PC-3 (cell line): ENCODE measurements around the gene GPR78. TPM values are rescaled to one million over a fixed set of nuclear protein-coding genes. Genes with fewer than 3 reads are reported as not detected.

Experiments used
- ATAC-seq: fragments of 200-7000 bp; cut with Tn5 transposase; 2 replicates; pipeline ENCODE4 v1.9.1; 2020; ENCODE audit warnings: mild to moderate bottlenecking, moderate library complexity
- BruUV-seq: library from RNA; stranded (reverse); fragments of 400-500 nt; replicated peaks from 2 replicates; lab custom pipeline; 2021; lab: Mats Ljungman, UMichigan
- CTCF ChIA-PET: fragments of 300-600 bp; sonication (Branson Sonifier 250); formaldehyde crosslinking; loops from one replicate; lab custom pipeline; 2022; ENCODE audit warnings: antibody characterized with exemption; lab: Charles Lee
- POLR2A ChIA-PET: fragments of 300-600 bp; sonication (Branson Sonifier 250); formaldehyde crosslinking; loops from one replicate; lab custom pipeline; 2022; ENCODE audit warnings: antibody characterized with exemption; ENCODE audit not compliant: unreplicated experiment; lab: Charles Lee
- DNase-seq: peaks from one replicate; pipeline ENCODE4 v3.0.0-alpha.2; 2015
- H2AFZ ChIP-seq: fragments of 300-600 bp; sonication (generic); 2 replicates; pipeline ENCODE4 v1.6.0; 2016; ENCODE audit warnings: antibody characterized with exemption, low read length
- H3F3A ChIP-seq: fragments of 300-600 bp; sonication (generic); one replicate; pipeline ENCODE4 v1.6.0; 2017; ENCODE audit warnings: antibody characterized with exemption, low read length, control low read depth, mild to moderate bottlenecking; ENCODE audit not compliant: unreplicated experiment
- H3K27ac ChIP-seq: fragments of 300-600 bp; sonication (generic); 2 replicates; pipeline ENCODE4 v1.5.1; 2016; ENCODE audit warnings: mild to moderate bottlenecking, low read length
- H3K27me3 ChIP-seq: fragments of 300-600 bp; sonication (generic); 2 replicates; pipeline ENCODE4 v1.6.1; 2016; ENCODE audit warnings: low read length, mixed read lengths
- H3K36me3 ChIP-seq: fragments of 300-600 bp; sonication (generic); 2 replicates; pipeline ENCODE4 v1.6.1; 2016; ENCODE audit warnings: low read depth, mixed run types, low read length, mixed read lengths
- H3K4me1 ChIP-seq: fragments of 300-600 bp; sonication (generic); 2 replicates; pipeline ENCODE4 v1.5.1; 2016; ENCODE audit warnings: low read length; ENCODE audit not compliant: insufficient read depth
- H3K4me2 ChIP-seq: fragments of 300-600 bp; sonication (generic); 2 replicates; pipeline ENCODE4 v1.6.0; 2016; ENCODE audit warnings: low read length
- H3K4me3 ChIP-seq: fragments of 300-600 bp; sonication (generic); 2 replicates; pipeline ENCODE4 v1.5.1; 2016; ENCODE audit warnings: mild to moderate bottlenecking, low read length, mixed read lengths
- H3K79me2 ChIP-seq: fragments of 300-600 bp; sonication (generic); 2 replicates; pipeline ENCODE4 v1.6.1; 2017; ENCODE audit warnings: low read length, mixed read lengths
- H3K9ac ChIP-seq: fragments of 300-600 bp; sonication (generic); 2 replicates; pipeline ENCODE4 v1.6.0; 2016; ENCODE audit warnings: mild to moderate bottlenecking, low read length
- H3K9me2 ChIP-seq: fragments of 300-600 bp; sonication (generic); replicated peaks from 2 replicates; pipeline ENCODE4 v1.6.1; 2016; ENCODE audit warnings: mixed run types, low read length, mixed read lengths
- H3K9me3 ChIP-seq: fragments of 300-600 bp; sonication (generic); 2 replicates; pipeline ENCODE4 v1.6.1; 2016; ENCODE audit warnings: low read length, mixed read lengths
- H4K20me1 ChIP-seq: fragments of 300-600 bp; sonication (generic); 2 replicates; pipeline ENCODE4 v1.6.1; 2016; ENCODE audit warnings: low read length, mixed read lengths
- EZH2 ChIP-seq: fragments of 300-600 bp; sonication (generic); IDR thresholded peaks from one replicate; pipeline ENCODE4 v1.6.1; 2017; ENCODE audit warnings: antibody characterized with exemption, mild to moderate bottlenecking, low read length; ENCODE audit not compliant: unreplicated experiment
- EZH2phosphoT487 ChIP-seq: fragments of 300-600 bp; sonication (generic); IDR thresholded peaks from 2 replicates; pipeline ENCODE4 v1.6.1; 2018; ENCODE audit warnings: mild to moderate bottlenecking, antibody characterized with exemption, low read length, borderline replicate concordance
- intact Hi-C: fragments of 100-400 bp; cut with micrococcal nuclease; formaldehyde crosslinking; loops from 2 replicates; pipeline ENCODE4 v1.9.0; 2023
- total RNA-seq: library from RNA; depleted of rRNA; stranded (reverse); fragments of >200 nt; gene quantifications from 2 replicates; pipeline ENCODE4 v1.2.3, GENCODE V29; 2014
- TF ChIP-seq, protein P1 (sequence below): fragments of 300-600 bp; sonication (generic); conservative IDR thresholded peaks from 2 replicates; pipeline ENCODE4 v1.5.1; 2017; ENCODE audit warnings: antibody characterized with exemption, low read depth, mild to moderate bottlenecking, low read length

The GPR78 gene
- total RNA-seq, 1 experiment from 2014 or later: 2.0 TPM

GRCh38 chr4:8609406-8609805 is 29.2 kb downstream of the GPR78 start:
- Histone ChIP-seq H4K20me1 (no peaks in the 10 kb centered on the region), H3K4me3 (no peak overlapping the region), H3K9me3 (no peaks in the 10 kb centered on the region), H3K27ac (no peak overlapping the region), H3K4me2 (no peak overlapping the region), H3K27me3 (no peaks in the 10 kb centered on the region), H3K9me2 (no peaks in the 10 kb centered on the region), H3K4me1 (no peaks in the 10 kb centered on the region), H3K36me3 (no peaks in the 10 kb centered on the region), H3F3A (no peaks in the 10 kb centered on the region), H2AFZ (no peak overlapping the region), H3K79me2 (no peaks in the 10 kb centered on the region), H3K9ac (no peak overlapping the region)
- DNase-seq: no peak
- POLR2A ChIA-PET: no interaction called here
- intact Hi-C loops: no loop called here
- BruUV-seq: no TSS peak
- CTCF ChIA-PET: no interaction called here
- no peak for TF ChIP-seq EZH2
- no peak for TF ChIP-seq EZH2phosphoT487
- TF ChIP-seq, protein P1, sequence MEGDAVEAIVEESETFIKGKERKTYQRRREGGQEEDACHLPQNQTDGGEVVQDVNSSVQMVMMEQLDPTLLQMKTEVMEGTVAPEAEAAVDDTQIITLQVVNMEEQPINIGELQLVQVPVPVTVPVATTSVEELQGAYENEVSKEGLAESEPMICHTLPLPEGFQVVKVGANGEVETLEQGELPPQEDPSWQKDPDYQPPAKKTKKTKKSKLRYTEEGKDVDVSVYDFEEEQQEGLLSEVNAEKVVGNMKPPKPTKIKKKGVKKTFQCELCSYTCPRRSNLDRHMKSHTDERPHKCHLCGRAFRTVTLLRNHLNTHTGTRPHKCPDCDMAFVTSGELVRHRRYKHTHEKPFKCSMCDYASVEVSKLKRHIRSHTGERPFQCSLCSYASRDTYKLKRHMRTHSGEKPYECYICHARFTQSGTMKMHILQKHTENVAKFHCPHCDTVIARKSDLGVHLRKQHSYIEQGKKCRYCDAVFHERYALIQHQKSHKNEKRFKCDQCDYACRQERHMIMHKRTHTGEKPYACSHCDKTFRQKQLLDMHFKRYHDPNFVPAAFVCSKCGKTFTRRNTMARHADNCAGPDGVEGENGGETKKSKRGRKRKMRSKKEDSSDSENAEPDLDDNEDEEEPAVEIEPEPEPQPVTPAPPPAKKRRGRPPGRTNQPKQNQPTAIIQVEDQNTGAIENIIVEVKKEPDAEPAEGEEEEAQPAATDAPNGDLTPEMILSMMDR: no peak
- no peak for ATAC-seq

GRCh38 chr4:8609824-8610350 is 29.7 kb downstream of the GPR78 start:
- intact Hi-C loops: no loop called here

More at GRCh38 chr4:8609824-8610350, 29.7 kb downstream of the GPR78 start:
- DNase-seq (no peak), ATAC-seq (no peak)
- no peak overlapping the region for H3K4me2 ChIP-seq
- H3K27me3 ChIP-seq: no peaks in the 10 kb centered on the region
- H3K79me2 ChIP-seq: no peaks in the 10 kb centered on the region
- no peaks in the 10 kb centered on the region for H3K36me3 ChIP-seq
- H3K4me3 ChIP-seq: no peak overlapping the region
- no peaks in the 10 kb centered on the region for H3F3A ChIP-seq
- TF ChIP-seq, protein P1: no peak
- TF ChIP-seq EZH2phosphoT487 (no peak), EZH2 (no peak)
- H3K27ac ChIP-seq: no peak overlapping the region
- H2AFZ ChIP-seq: no peak overlapping the region
- H4K20me1 ChIP-seq: no peaks in the 10 kb centered on the region
- ChIA-PET CTCF (no interaction called here), POLR2A (no interaction called here)
- no peaks in the 10 kb centered on the region for H3K9me3 ChIP-seq
- no TSS peak for BruUV-seq
- no peak overlapping the region for H3K9ac ChIP-seq
- H3K9me2 ChIP-seq: no peaks in the 10 kb centered on the region
- no peaks in the 10 kb centered on the region for H3K4me1 ChIP-seq
